H1 (cell line): ENCODE data around the gene CDC42. TPM values are rescaled to one million over a fixed set of nuclear protein-coding genes. Genes with fewer than 3 reads are reported as not detected.

ENCODE experiments used
- CTCF ChIA-PET: fragments of 300-600 bp; sonication (Branson Sonifier 250); formaldehyde crosslinking; loops from one replicate; lab custom pipeline; 2021; ENCODE audit not compliant: partially characterized antibody; lab: Charles Lee
- POLR2A ChIA-PET: fragments of 300-600 bp; sonication (Branson Sonifier 250); formaldehyde crosslinking; loops from one replicate; lab custom pipeline; 2021; ENCODE audit warnings: inconsistent platforms; ENCODE audit not compliant: partially characterized antibody; lab: Charles Lee
- DNase-seq, 2 experiments: peaks; one replicate each; pipeline versions ENCODE4 v3.0.0 to v3.0.0-alpha.2; 2010 to 2022; ENCODE audit warnings: low spot score in 2 of 2, low read depth in 1 of 2, mixed read lengths in 1 of 2
- FAIRE-seq: peaks from 2 replicates; lab custom pipeline; 2011; peaks lifted over from hg19 to GRCh38; lab: Jason Lieb, UNC
- H2AFZ ChIP-seq: 2 replicates; pipeline ENCODE4 v1.8.1; 2012; ENCODE audit warnings: low read length, inconsistent platforms
- H2AK5ac ChIP-seq: 2 replicates; pipeline ENCODE4 v1.6.1; 2013; ENCODE audit warnings: low read depth, low read length
- H2BK120ac ChIP-seq: replicated peaks from 2 replicates; pipeline ENCODE3; 2013; ENCODE audit warnings: low read depth, low read length, inconsistent platforms
- H2BK12ac ChIP-seq: 2 replicates; pipeline ENCODE4 v1.6.1; 2013; ENCODE audit warnings: low read depth, low read length
- H2BK15ac ChIP-seq: 2 replicates; pipeline ENCODE4 v1.6.1; 2013; ENCODE audit warnings: low read length
- H2BK20ac ChIP-seq: 2 replicates; pipeline ENCODE4 v1.6.1; 2013; ENCODE audit warnings: low read length
- H2BK5ac ChIP-seq: 2 replicates; pipeline ENCODE4 v1.6.1; 2013; ENCODE audit warnings: low read depth, low read length
- H3K14ac ChIP-seq: 2 replicates; pipeline ENCODE4 v1.6.1; 2013; ENCODE audit warnings: inconsistent platforms; ENCODE audit not compliant: insufficient read length
- H3K18ac ChIP-seq: 2 replicates; pipeline ENCODE4 v1.6.1; 2013; ENCODE audit warnings: low read length; ENCODE audit errors: extremely low read depth
- H3K23ac ChIP-seq: 2 replicates; pipeline ENCODE4 v1.6.1; 2013; ENCODE audit warnings: inconsistent platforms; ENCODE audit not compliant: insufficient read length
- H3K23me2 ChIP-seq: 2 replicates; pipeline ENCODE4 v1.6.1; 2013; ENCODE audit warnings: low read depth, low read length
- H3K27ac ChIP-seq: 2 replicates; pipeline ENCODE4 v1.6.1; 2011; ENCODE audit warnings: low read depth, low read length, inconsistent platforms
- H3K27me3 ChIP-seq, 4 experiments: replicated peaks in 1 of 4; 1 replicate in 1 of 4; 2 replicates in 3 of 4; pipeline versions ENCODE4 v1.6.1 to v1.8.1; 2011 to 2013; ENCODE audit warnings: low read length in 3 of 4, mild to moderate bottlenecking in 3 of 4, inconsistent platforms in 2 of 4, mixed read lengths in 2 of 4, moderate library complexity in 1 of 4; ENCODE audit not compliant: control insufficient read depth in 3 of 4, insufficient read depth in 3 of 4; ENCODE audit errors: extremely low read depth in 1 of 4
- H3K36me3 ChIP-seq, 4 experiments: 2 replicates each; pipeline versions ENCODE4 v1.6.1 to v1.8.1; 2011 to 2013; ENCODE audit warnings: mild to moderate bottlenecking in 4 of 4, low read length in 3 of 4, moderate library complexity in 2 of 4, control low read depth in 1 of 4, inconsistent platforms in 1 of 4; ENCODE audit not compliant: insufficient read depth in 4 of 4, control insufficient read depth in 2 of 4
- H3K4ac ChIP-seq: replicated peaks from 2 replicates; pipeline ENCODE3; 2013; ENCODE audit warnings: low read length, low read depth, mixed read lengths, inconsistent platforms; ENCODE audit not compliant: insufficient read length
- H3K4me1 ChIP-seq, 4 experiments: replicated peaks in 1 of 4; 1 replicate in 1 of 4; 2 replicates in 3 of 4; pipeline versions ENCODE4 v1.6.1 to v1.8.1; 2011 to 2013; ENCODE audit warnings: low read length in 3 of 4, inconsistent platforms in 2 of 4, mixed read lengths in 1 of 4; ENCODE audit not compliant: insufficient read depth in 4 of 4, control insufficient read depth in 3 of 4
- H3K4me2 ChIP-seq, 2 experiments: 2 replicates each; pipeline versions ENCODE4 v1.6.1 to v1.8.1; 2011 to 2013; ENCODE audit warnings: low read depth in 2 of 2, low read length in 2 of 2, control low read depth in 1 of 2, inconsistent platforms in 1 of 2, mild to moderate bottlenecking in 1 of 2; ENCODE audit not compliant: insufficient read depth in 1 of 2
- H3K4me3 ChIP-seq, 4 experiments: fragments of 200-600, 300-600 bp in 1 of 4; sonication (generic), shearing (Covaris generic), sonication (Bioruptor Twin) in 1 of 4; 2 replicates each; pipeline versions ENCODE4 v1.5.1 to v1.8.1; 2011 to 2016; ENCODE audit warnings: low read length in 4 of 4, low read depth in 3 of 4, control low read depth in 2 of 4, inconsistent platforms in 2 of 4, mild to moderate bottlenecking in 2 of 4, mixed read lengths in 1 of 4, moderate library complexity in 1 of 4; ENCODE audit not compliant: insufficient read depth in 2 of 4; ENCODE audit errors: extremely low read depth in 1 of 4
- H3K56ac ChIP-seq: replicated peaks from 2 replicates; pipeline ENCODE3; 2013; ENCODE audit warnings: low read depth, mild to moderate bottlenecking, mixed read lengths, low read length, inconsistent platforms; ENCODE audit not compliant: insufficient read length
- H3K79me1 ChIP-seq: 2 replicates; pipeline ENCODE4 v1.6.1; 2013; ENCODE audit warnings: low read depth, low read length, control low read depth
- H3K79me2 ChIP-seq, 2 experiments: 2 replicates each; pipeline versions ENCODE4 v1.6.1 to v1.8.1; 2012 to 2013; ENCODE audit warnings: low read length in 2 of 2, mild to moderate bottlenecking in 2 of 2, inconsistent platforms in 1 of 2; ENCODE audit not compliant: insufficient read depth in 2 of 2, control insufficient read depth in 1 of 2
- H3K9ac ChIP-seq, 4 experiments: replicated peaks in 1 of 4; 1 replicate in 1 of 4; 2 replicates in 3 of 4; pipeline versions ENCODE4 v1.6.1 to v1.8.1; 2011 to 2013; ENCODE audit warnings: low read depth in 3 of 4, low read length in 3 of 4, control low read depth in 2 of 4, mild to moderate bottlenecking in 2 of 4, moderate library complexity in 2 of 4, inconsistent platforms in 1 of 4; ENCODE audit errors: extremely low read depth in 1 of 4
- H3K9me3 ChIP-seq, 2 experiments: 2 replicates each; pipeline versions ENCODE4 v1.6.1 to v1.8.1; 2012 to 2013; ENCODE audit warnings: mild to moderate bottlenecking in 2 of 2, moderate library complexity in 2 of 2, control low read depth in 1 of 2, inconsistent platforms in 1 of 2, low read depth in 1 of 2, low read length in 1 of 2, mixed read lengths in 1 of 2; ENCODE audit not compliant: insufficient read depth in 2 of 2
- H4K20me1 ChIP-seq, 2 experiments: replicated peaks in 1 of 2; 2 replicates each; pipeline versions ENCODE3 to v1.8.1; 2011 to 2013; ENCODE audit warnings: inconsistent platforms in 2 of 2, low read length in 2 of 2, mild to moderate bottlenecking in 1 of 2; ENCODE audit not compliant: insufficient read depth in 2 of 2, control insufficient read depth in 1 of 2
- H4K5ac ChIP-seq: 2 replicates; pipeline ENCODE4 v1.6.1; 2013; ENCODE audit warnings: low read length, low read depth, mixed read lengths, inconsistent platforms; ENCODE audit not compliant: insufficient read length
- H4K8ac ChIP-seq: 2 replicates; pipeline ENCODE4 v1.8.0; 2013; ENCODE audit warnings: mild to moderate bottlenecking, moderate library complexity, low read length, inconsistent platforms; ENCODE audit not compliant: insufficient read depth; ENCODE audit errors: extremely low read depth
- H4K91ac ChIP-seq: replicated peaks from 2 replicates; pipeline ENCODE3; 2013; ENCODE audit warnings: low read length, mixed read lengths, inconsistent platforms; ENCODE audit not compliant: insufficient read length
- WGBS, 2 experiments: shearing (Covaris generic) in 1 of 2; methylation state at CpG; one replicate each; pipeline versions ENCODE4 v1.1.6 to v1.1.7; 2013 to 2015; ENCODE audit warnings: low lambda C conversion rate in 2 of 2, mixed read lengths in 2 of 2, inconsistent platforms in 1 of 2, low coverage in 1 of 2, missing lambda C conversion rate in 1 of 2; ENCODE audit not compliant: insufficient replicate concordance in 2 of 2, insufficient coverage in 1 of 2, insufficient read length in 1 of 2; ENCODE audit errors: extremely low coverage in 1 of 2, missing lambda C conversion rate in 1 of 2; 5-methylcytosine and 5-hydroxymethylcytosine counted together
- polyA plus RNA-seq, 7 experiments: library from polyadenylated mRNA; depleted of rRNA in 3 of 7; stranded (reverse) in 5 of 7; unstranded in 2 of 7; fragments of >200 nt in 5 of 7; fragments of 200-250 nt in 2 of 7; gene quantifications; 1 replicate in 5 of 7; 2 replicates in 1 of 7; 4 replicates in 1 of 7; pipeline versions ENCODE4 v1.2.1 to v1.2.3, GENCODE V29; 2011 to 2013; ENCODE audit warnings: missing spikeins in 2 of 7, mixed read lengths in 2 of 7
- total RNA-seq: library from RNA; stranded (reverse); fragmentation: NEBNext Ultra II Directional; extraction: Animal tissue kit (Norgen Biotek cat#: 25700); gene quantifications from 2 replicates; pipeline ENCODE4 v1.2.1, GENCODE V29; 2021

CDC42 gene
- total and polyA plus RNA-seq, 2 of the 8 experiments (the other 6 are each of a cell fraction or from before 2014, with no cell fraction given) = 110 to 179 TPM

GRCh38 chr1:22098752-22099151, 46.2 kb downstream of the CDC42 start:
- no peak overlapping the region for H3K9ac ChIP-seq
- H3K4me3 ChIP-seq = no peak overlapping the region
- no peak overlapping the region for H3K23ac ChIP-seq
- no peak overlapping the region for H2AFZ ChIP-seq
- H3K27ac ChIP-seq = no peak overlapping the region
- no peak overlapping the region for H4K8ac ChIP-seq
- no peak overlapping the region for H2BK12ac ChIP-seq
- no peak overlapping the region for H2BK120ac ChIP-seq
- no peak overlapping the region for H3K18ac ChIP-seq
- no peak overlapping the region for H3K56ac ChIP-seq
- 0 out of 2 replicates have a peak, but pooled peaks cover 3% of the 10 kb centered on the region for H3K79me1 ChIP-seq
- H3K27me3 ChIP-seq = no peaks in the 10 kb centered on the region
- peaks cover 0 to 6% of the 10 kb centered on the region in 2 experiments; a peak in 1 of 4 replicates for H3K79me2 ChIP-seq
- no peaks in the 10 kb centered on the region for H3K9me3 ChIP-seq
- H2AK5ac ChIP-seq = no peak overlapping the region
- FAIRE-seq (no peak), DNase-seq (no peak)
- H4K20me1 ChIP-seq = peaks cover 0 to 2% of the 10 kb centered on the region in 2 experiments
- WGBS, 2 experiments = 90% methylated on average over 10 of the region's 10 CpGs; no CpG with 5 or more reads in 1 of the 2 experiments
- no peaks in the 10 kb centered on the region for H3K23me2 ChIP-seq
- no peak overlapping the region for H4K5ac ChIP-seq
- H2BK5ac ChIP-seq = no peak overlapping the region
- no peak overlapping the region for H2BK15ac ChIP-seq
- H3K4ac ChIP-seq = no peak overlapping the region
- H3K36me3 ChIP-seq = peaks cover 0 to 13% (median 5%) of the 10 kb centered on the region in 4 experiments; a peak in 3 of 8 replicates
- H4K91ac ChIP-seq = no peak overlapping the region
- no peak overlapping the region for H3K4me2 ChIP-seq
- H2BK20ac ChIP-seq = no peak overlapping the region
- POLR2A ChIA-PET = no interaction called here
- CTCF ChIA-PET = interaction anchor here (0.6 to 2.1 kb wide), 4 partner anchors 25 to 318 kb away, joined by 3 to 6 read pairs (median 4); no protein-coding TSS in a partner anchor
- no peak overlapping the region for H3K14ac ChIP-seq
- no peaks in the 10 kb centered on the region for H3K4me1 ChIP-seq
